Retinal pigment epithelial cell (primary cell): ENCODE data around the gene GRB2.
"Not testable (repeated sequence)": the region's sequence is repeated elsewhere in the genome, so short reads cannot be mapped to it uniquely, and the experiment has no call there.

ENCODE experiments used
- DNase-seq: peaks from one replicate; pipeline ENCODE4 v3.0.0-alpha.2; 2010; ENCODE audit warnings: low read depth
- H3K4me3 ChIP-seq: 2 replicates; pipeline ENCODE4 v1.5.1; 2011; ENCODE audit warnings: mild to moderate bottlenecking, low read length, control low read depth, moderate library complexity
- CTCF ChIP-seq: conservative IDR thresholded peaks from 2 replicates; pipeline ENCODE4 v1.5.1; 2011; ENCODE audit warnings: low read depth, low read length, control low read depth, inconsistent platforms

Gene GRB2

DNA sequence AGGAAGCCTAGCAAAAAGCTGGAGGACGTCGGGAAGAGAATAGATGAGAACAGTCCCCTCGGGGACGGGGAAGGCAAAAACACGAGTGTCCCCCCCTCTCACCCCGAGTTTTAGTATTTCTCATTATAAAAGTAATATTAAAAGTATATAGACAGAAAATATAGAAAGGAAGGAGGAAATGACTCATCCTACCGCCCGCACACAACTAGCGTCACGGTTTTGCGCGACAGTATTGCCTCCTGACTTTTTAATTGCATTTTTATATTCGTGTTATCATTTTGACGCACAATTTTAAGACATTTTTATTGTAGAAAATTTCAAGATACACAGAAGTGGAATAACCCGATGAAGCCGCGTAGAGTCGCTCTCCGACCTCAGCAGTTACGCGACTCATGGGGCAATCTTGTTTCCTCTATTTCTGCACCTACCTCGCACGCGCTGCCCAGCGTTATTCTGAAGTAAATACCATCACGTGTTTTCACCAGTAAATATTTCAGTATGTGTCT, 115.6 kb downstream of the GRB2 start:
- DNase-seq: no peak
- peak; percentile 23 for TF ChIP-seq CTCF
- H3K4me3 ChIP-seq: peak overlapping the region; percentile 90

- DNase-seq: peak; percentile 97
- peak within 1 kb of the TSS; percentile 90 for H3K4me3 ChIP-seq
- peak; percentile 9 for TF ChIP-seq CTCF
Measured at GRCh38 chr17:75289115-75289831, 116.2 kb downstream of the GRB2 start, which contains the start of gene SLC25A19. Gene SLC25A19, minus strand, starts transcription at chr17:75289433. Its CDS starts 2,669 bp downstream, at chr17:75286764.

- peak overlapping the region; percentile 90 for H3K4me3 ChIP-seq
- DNase-seq: no peak
- TF ChIP-seq CTCF: no peak
Measured at GRCh38 chr17:75288770-75289114, 116.7 kb downstream of the GRB2 start.

DNA sequence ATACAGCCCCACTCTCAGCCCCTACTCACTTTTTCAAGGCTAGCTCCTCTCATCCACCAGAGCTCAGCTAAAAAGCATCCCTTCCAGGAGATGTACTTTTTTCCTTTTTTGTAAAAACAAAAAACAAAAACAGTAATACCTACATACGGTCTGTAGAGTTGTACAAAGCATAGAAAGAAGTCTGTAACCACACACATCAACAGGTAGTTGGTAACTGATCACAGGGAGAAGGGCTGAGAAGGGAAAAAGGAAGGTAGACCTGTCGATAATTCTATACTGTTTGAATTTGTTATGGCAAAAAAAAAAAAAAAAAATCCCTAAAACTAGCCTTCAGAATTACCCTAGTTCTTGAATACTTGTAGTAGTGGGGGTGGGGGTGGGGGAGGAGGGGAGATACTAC, 117.1 kb downstream of the GRB2 start:
- no peak for DNase-seq
- TF ChIP-seq CTCF: no peak
- peak overlapping the region; percentile 90 for H3K4me3 ChIP-seq

DNA sequence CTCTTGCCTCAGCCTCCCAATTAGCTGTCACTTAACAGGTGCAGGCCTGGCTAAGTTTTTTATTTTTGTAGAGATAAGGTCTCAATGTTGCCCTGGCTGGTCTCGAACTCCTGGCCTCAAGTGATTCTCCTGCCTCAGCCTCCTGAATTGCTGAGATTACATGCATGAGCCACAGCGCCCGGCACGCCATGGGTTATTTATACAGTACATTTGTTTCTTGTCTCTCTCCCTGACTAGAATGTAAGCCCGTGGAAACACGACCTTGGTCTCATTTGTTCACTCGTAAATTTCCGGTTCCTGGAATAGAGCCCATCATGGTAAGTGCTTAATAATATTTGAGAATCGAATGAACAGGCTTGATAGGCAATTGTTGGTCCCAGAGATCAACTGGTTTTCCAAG, 118.3 kb downstream of the GRB2 start:
- TF ChIP-seq CTCF: no peak
- DNase-seq: no peak

GRCh38 chr17:75285123-75285522, 120.4 kb downstream of the GRB2 start:
- TF ChIP-seq CTCF: no peak
- no peak for DNase-seq
- no peak overlapping the region for H3K4me3 ChIP-seq

More for the DNA sequence above, 118.3 kb downstream of the GRB2 start:
- no peak overlapping the region for H3K4me3 ChIP-seq

DNA sequence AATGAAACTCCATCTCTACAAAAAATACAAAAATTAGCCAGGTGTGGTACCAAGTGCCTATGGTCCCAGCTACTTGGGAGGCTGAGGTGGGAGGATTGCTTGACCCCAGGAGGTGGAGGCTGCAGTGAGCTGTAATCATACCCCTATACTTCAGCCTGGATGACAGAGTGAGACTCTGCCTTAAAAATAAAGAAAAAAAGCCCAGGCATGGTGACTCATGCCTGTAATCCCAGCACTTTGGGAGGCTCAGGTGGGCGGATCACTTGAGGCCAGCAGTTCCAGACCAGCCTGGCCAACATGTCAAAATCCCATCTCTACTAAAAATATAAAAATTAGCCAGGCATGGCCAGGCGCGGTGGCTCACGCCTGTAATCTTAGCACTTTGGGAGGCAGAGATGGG, 125.3 kb downstream of the GRB2 start:
- H3K4me3 ChIP-seq, DNase-seq: not testable (repeated sequence)
